Measurements from ENCODE around the gene CBFA2T3.

- TF ChIP-seq CTCF (IDR thresholded peaks at IDR 0.05) (no peak), POLR2A (IDR thresholded peaks at IDR 0.05) (no peak), POLR2AphosphoS5 (IDR thresholded peaks at IDR 0.05) (no peak), EP300 (IDR thresholded peaks at IDR 0.05; ENCODE audit: low read depth) (no peak)
Observed at GRCh38 chr16:88951989-88952388, 25.0 kb downstream of the CBFA2T3 start.
